Lung (tissue), 12 donors: ENCODE measurements around the gene ARHGAP15. TPM values are rescaled to one million over a fixed set of nuclear protein-coding genes. Genes with fewer than 3 reads are reported as not detected.

Source experiments
- ATAC-seq: fragments of 200-7000 bp; cut with Tn5 transposase; one replicate; pipeline ENCODE4 v1.9.1; 2020; ENCODE audit warnings: moderate number of reproducible peaks; ENCODE audit not compliant: insufficient read depth, low FRiP score
- DNase-seq, 3 donors: peaks; one replicate each; pipeline ENCODE4 v3.0.0-alpha.2; 2013 to 2017
- H3K27ac ChIP-seq, 2 donors: one replicate each; pipeline ENCODE4 v1.5.1; 2013; ENCODE audit warnings: mild to moderate bottlenecking in 2 of 2, moderate library complexity in 2 of 2, control low read depth in 1 of 2, inconsistent platforms in 1 of 2, low read depth in 1 of 2, low read length in 1 of 2
- H3K27me3 ChIP-seq, 3 donors: one replicate each; pipeline ENCODE4 v1.5.1; 2013; ENCODE audit warnings: low read length in 2 of 3; ENCODE audit not compliant: control insufficient read depth in 3 of 3, insufficient read depth in 3 of 3
- H3K36me3 ChIP-seq, 4 donors: one replicate each; pipeline ENCODE4 v1.5.1; 2013; ENCODE audit warnings: low read length in 4 of 4, mild to moderate bottlenecking in 1 of 4, moderate library complexity in 1 of 4; ENCODE audit not compliant: control insufficient read depth in 4 of 4, insufficient read depth in 4 of 4
- H3K4me1 ChIP-seq, 5 donors: one replicate each; pipeline ENCODE4 v1.5.1; 2013; ENCODE audit warnings: low read length in 5 of 5, mild to moderate bottlenecking in 2 of 5, moderate library complexity in 1 of 5; ENCODE audit not compliant: control insufficient read depth in 5 of 5, insufficient read depth in 5 of 5
- H3K4me3 ChIP-seq: one replicate; pipeline ENCODE4 v1.5.1; 2013; ENCODE audit warnings: mild to moderate bottlenecking, control low read depth, moderate library complexity
- H3K9ac ChIP-seq, 2 donors: one replicate each; pipeline ENCODE4 v1.5.1; 2013; ENCODE audit warnings: low read length in 2 of 2, control low read depth in 1 of 2; ENCODE audit not compliant: insufficient read depth in 1 of 2
- H3K9me3 ChIP-seq, 4 donors: one replicate each; pipeline ENCODE4 v1.5.1; 2013; ENCODE audit warnings: low read length in 3 of 4, mild to moderate bottlenecking in 1 of 4, moderate library complexity in 1 of 4; ENCODE audit not compliant: control insufficient read depth in 4 of 4, insufficient read depth in 3 of 4
- CTCF ChIP-seq: IDR thresholded peaks from 2 replicates; pipeline ENCODE4 v1.5.1; 2012; ENCODE audit warnings: mild to moderate bottlenecking; ENCODE audit errors: control extremely low read depth, extremely low read depth
- WGBS, 2 donors: extraction: QIAGEN DNeasy Blood & Tissue Kit; methylation state at CpG; one replicate each; pipeline ENCODE4 v1.1.7; 2013; 5-methylcytosine and 5-hydroxymethylcytosine counted together
- polyA plus RNA-seq, 2 donors: library from polyadenylated mRNA; stranded (reverse); fragments of 200-250 nt; gene quantifications; one replicate each; pipeline ENCODE4 v1.2.1, GENCODE V29; 2013
- total RNA-seq, 2 donors: library from RNA; depleted of rRNA in 1 of 2; stranded (reverse); fragments of >200 nt in 1 of 2; gene quantifications; one replicate each; pipeline ENCODE4 v1.2.1, GENCODE V29; 2014 to 2021
- donor health status: control.
- donor health status: control.
- donor health status: Bipolar disorder and iron deficiency.
- donor health status: healthy.
- donor health status: DM: yes; HTN: yes; CAD: no.

Gene ARHGAP15
- total and polyA plus RNA-seq, 4 donors: 5.9 to 74.3 (median 13.2) TPM

- H3K27ac ChIP-seq: no peak overlapping the region
- no peak for TF ChIP-seq CTCF
- no peak for DNase-seq
- H3K36me3 ChIP-seq: no peaks in the 10 kb centered on the region
- H3K9me3 ChIP-seq: no peaks in the 10 kb centered on the region
- H3K4me1 ChIP-seq: peaks cover 0 to 1% (median 0%) of the 10 kb centered on the region in 5 donors
- no peaks in the 10 kb centered on the region for H3K27me3 ChIP-seq
- ATAC-seq: no peak
- H3K9ac ChIP-seq: no peak overlapping the region
- H3K4me3 ChIP-seq: no peak overlapping the region
Measured at GRCh38 chr2:143300536-143300935, 171.3 kb downstream of the ARHGAP15 start.

GRCh38 chr2:143311426-143311825 is 182.2 kb downstream of the ARHGAP15 start:
- H3K9ac ChIP-seq: no peak overlapping the region
- no peak overlapping the region for H3K27ac ChIP-seq
- no peaks in the 10 kb centered on the region for H3K9me3 ChIP-seq
- H3K4me3 ChIP-seq: no peak overlapping the region
- no peaks in the 10 kb centered on the region for H3K36me3 ChIP-seq
- ATAC-seq: no peak
- 80 to 92% methylated on average over 2 of the region's 2 CpGs for WGBS, 2 donors
- peaks cover 0 to 9% (median 4%) of the 10 kb centered on the region in 5 donors for H3K4me1 ChIP-seq
- TF ChIP-seq CTCF: no peak
- H3K27me3 ChIP-seq: no peaks in the 10 kb centered on the region
- no peak for DNase-seq

DNA sequence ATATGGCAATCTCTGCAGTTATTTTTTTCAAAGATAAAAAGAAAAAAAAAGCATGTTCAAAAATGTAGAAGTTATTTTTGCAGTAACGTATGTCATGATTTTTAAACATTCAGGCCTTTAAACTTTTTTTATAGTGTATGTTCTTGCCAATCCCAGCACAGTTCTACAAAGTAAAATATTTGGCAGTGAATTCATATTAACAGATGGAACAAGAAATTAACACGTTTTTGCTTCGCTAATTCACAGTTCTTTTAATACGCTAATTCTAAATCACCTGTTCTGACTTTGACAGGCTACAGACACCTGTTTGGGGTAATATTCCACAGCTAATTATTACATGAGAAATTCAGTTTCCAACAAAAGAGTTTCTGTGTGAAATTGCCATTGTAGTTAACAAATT is 183.2 kb downstream of the ARHGAP15 start:
- Histone ChIP-seq H3K4me1 (peaks cover 0 to 9% (median 4%) of the 10 kb centered on the region in 5 donors), H3K27me3 (no peaks in the 10 kb centered on the region), H3K9me3 (no peaks in the 10 kb centered on the region), H3K9ac (no peak overlapping the region), H3K27ac (no peak overlapping the region), H3K4me3 (no peak overlapping the region), H3K36me3 (no peaks in the 10 kb centered on the region)
- DNase-seq (no peak), ATAC-seq (no peak)
- no peak for TF ChIP-seq CTCF
- 92 to 93% methylated on average over 4 of the region's 4 CpGs for WGBS, 2 donors

DNA sequence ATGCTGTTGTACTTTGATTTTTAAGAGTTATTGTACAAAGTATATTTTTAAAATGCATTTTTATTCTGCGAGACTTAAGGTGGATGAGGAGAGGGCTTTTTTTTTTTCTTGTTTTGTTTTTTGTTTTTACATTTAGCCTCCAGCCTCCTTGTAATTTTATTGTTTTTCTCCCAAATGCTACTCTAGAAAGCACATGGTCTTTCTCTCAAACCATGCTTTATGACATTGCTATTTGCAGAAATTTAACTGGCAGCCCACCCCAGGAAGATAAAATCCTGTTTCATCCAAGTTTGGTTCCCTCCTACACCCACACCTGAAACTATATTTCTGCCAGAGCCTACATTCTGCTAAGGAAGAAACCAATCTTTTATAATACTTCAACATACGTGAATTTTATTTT is 184.6 kb downstream of the ARHGAP15 start:
- peaks cover 0 to 9% (median 4%) of the 10 kb centered on the region in 5 donors for H3K4me1 ChIP-seq
- H3K27ac ChIP-seq: no peak overlapping the region
- TF ChIP-seq CTCF: no peak
- DNase-seq (no peak), ATAC-seq (no peak)
- no peak overlapping the region for H3K9ac ChIP-seq
- WGBS, 2 donors: 95% methylated on average over 2 of the region's 2 CpGs
- no peak overlapping the region for H3K4me3 ChIP-seq
- no peaks in the 10 kb centered on the region for H3K27me3 ChIP-seq
- no peaks in the 10 kb centered on the region for H3K36me3 ChIP-seq
- no peaks in the 10 kb centered on the region for H3K9me3 ChIP-seq
